ENCODE measurements around the gene CAMTA1. TPM values are rescaled to one million over a fixed set of nuclear protein-coding genes. Genes with fewer than 3 reads are reported as not detected.

CAMTA1 gene
- total RNA-seq, 1 experiment from 2014 or later = 60.0 TPM

DNA sequence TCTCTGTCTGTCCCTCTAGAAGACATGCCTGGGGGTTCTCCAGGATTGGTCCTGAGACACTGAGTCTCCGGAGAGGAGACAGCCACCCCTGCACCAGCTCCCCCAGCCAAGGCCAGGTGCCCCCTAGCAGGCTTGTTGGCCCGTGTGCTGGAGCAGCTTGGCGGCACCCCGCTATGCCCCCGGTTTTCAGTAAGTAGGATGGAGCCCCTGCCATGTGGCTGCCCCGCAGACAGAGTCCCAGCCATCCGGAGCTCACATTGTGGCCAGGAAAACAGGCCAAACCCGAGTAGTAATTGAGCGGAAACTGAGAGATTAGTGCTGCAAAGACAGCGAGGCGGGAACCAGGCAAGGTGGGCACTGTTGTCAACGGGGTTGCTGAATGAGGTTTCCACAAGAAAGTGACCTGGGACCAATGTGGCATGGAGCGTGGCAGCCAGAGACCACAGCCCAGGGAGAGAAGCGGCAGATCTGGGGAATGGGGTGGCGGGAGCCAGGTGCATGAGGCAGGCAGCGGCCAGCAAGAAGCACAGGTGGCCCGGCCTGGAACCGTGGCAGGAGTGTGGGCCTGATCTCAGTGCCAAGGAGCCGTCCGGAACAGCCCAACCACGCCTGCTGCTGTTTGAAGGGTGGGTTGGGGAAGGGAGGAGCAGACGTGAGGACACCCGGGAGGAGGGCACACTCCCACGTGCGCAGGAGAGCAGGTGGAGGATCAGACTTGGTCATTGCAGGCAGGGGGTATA, 848.4 kb downstream of the CAMTA1 start:
- Histone ChIP-seq H3K4me1 (no peaks in the 10 kb centered on the region), H3K27me3 (replicated peaks; ENCODE audit: control insufficient read depth, insufficient read depth, low read length) (peaks cover 2% of the 10 kb centered on the region; the same call in 1 of the 2 replicates), H3K36me3 (ENCODE audit: control insufficient read depth, insufficient read depth, low read length) (no peaks in the 10 kb centered on the region), H3K4me3 (ENCODE audit: low read depth, low read length) (no peak overlapping the region), H3K9me3 (no peaks in the 10 kb centered on the region)
- CTCF ChIA-PET = no interaction called here
- no TSS peak for BruUV-seq (replicated peaks)
- Mint-ChIP-seq H3K4me3 (ENCODE audit: unreplicated experiment) (no peak overlapping the region), H3K4me1 (ENCODE audit: low read depth, unreplicated experiment) (no peaks in the 10 kb centered on the region), H3K36me3 (ENCODE audit: insufficient read depth, unreplicated experiment) (no peaks in the 10 kb centered on the region), H3K9me3 (ENCODE audit: unreplicated experiment) (no peaks in the 10 kb centered on the region), H3K27ac (ENCODE audit: unreplicated experiment) (no peak overlapping the region), H3K27me3 (ENCODE audit: insufficient read depth, unreplicated experiment) (peaks cover 31% of the 10 kb centered on the region)
- TF ChIP-seq, protein P1, sequence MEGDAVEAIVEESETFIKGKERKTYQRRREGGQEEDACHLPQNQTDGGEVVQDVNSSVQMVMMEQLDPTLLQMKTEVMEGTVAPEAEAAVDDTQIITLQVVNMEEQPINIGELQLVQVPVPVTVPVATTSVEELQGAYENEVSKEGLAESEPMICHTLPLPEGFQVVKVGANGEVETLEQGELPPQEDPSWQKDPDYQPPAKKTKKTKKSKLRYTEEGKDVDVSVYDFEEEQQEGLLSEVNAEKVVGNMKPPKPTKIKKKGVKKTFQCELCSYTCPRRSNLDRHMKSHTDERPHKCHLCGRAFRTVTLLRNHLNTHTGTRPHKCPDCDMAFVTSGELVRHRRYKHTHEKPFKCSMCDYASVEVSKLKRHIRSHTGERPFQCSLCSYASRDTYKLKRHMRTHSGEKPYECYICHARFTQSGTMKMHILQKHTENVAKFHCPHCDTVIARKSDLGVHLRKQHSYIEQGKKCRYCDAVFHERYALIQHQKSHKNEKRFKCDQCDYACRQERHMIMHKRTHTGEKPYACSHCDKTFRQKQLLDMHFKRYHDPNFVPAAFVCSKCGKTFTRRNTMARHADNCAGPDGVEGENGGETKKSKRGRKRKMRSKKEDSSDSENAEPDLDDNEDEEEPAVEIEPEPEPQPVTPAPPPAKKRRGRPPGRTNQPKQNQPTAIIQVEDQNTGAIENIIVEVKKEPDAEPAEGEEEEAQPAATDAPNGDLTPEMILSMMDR (IDR thresholded peaks at IDR 0.05; ENCODE audit: insufficient read depth in 1 of 2, low read depth in 1 of 2, low read length in 1 of 2, severe bottlenecking in 1 of 2, unreplicated experiment in 1 of 2) = no peak
- intact Hi-C loops (cut with micrococcal nuclease; ENCODE audit: unreplicated experiment) = no loop called here
- no peak for DNase-seq
- POLR2A ChIA-PET = no interaction called here

DNA sequence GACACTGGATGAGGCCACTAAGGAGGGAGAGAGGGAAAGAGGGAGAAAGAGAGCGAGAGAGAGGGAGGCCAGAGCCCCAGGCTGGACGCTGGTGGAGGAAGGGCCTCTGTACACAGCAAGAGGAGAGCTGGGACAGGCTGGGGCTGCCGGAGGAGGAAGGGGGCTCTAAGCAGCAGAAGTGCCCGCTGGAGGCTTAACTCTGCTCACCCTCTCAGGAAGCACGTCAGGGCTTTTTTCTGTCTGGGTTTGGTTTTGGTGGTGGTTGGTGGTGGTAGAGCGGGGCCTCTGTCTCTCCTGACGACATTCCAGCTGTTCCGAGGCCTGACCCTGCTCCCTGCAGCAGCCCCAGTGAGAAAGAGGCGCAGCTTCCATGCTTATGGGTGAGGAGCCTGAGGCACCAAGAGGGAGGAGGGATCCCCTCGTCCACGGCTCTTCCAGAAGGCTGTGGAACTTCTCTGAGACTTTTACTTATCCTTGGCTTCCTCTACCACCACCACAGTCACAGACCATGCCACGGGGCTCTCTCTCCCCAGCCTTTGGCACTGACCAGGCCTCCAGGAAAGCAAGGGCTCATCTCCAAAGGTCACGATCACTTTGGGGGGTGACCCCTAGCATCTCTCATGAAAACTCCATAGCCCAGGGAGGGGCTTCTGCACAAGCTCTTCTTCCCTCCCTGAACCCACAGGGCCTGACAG, 849.4 kb downstream of the CAMTA1 start:
- no peak overlapping the region for H3K4me3 ChIP-seq (ENCODE audit: low read depth, low read length)

More for the DNA sequence above, 849.4 kb downstream of the CAMTA1 start:
- no TSS peak for BruUV-seq (replicated peaks)
- ChIA-PET CTCF (interaction anchor here (0.7 kb wide), 1 partner anchor 13 kb away, joined by 6 read pairs; no protein-coding TSS in a partner anchor), POLR2A (no interaction called here)
- Histone ChIP-seq H3K4me1 (no peaks in the 10 kb centered on the region), H3K36me3 (ENCODE audit: control insufficient read depth, insufficient read depth, low read length) (no peaks in the 10 kb centered on the region), H3K9me3 (no peaks in the 10 kb centered on the region), H3K27me3 (replicated peaks; ENCODE audit: control insufficient read depth, insufficient read depth, low read length) (0 out of 2 replicates have a peak, but pooled peaks cover 2% of the 10 kb centered on the region)
- Mint-ChIP-seq H3K27ac (ENCODE audit: unreplicated experiment) (no peak overlapping the region), H3K4me3 (ENCODE audit: unreplicated experiment) (no peak overlapping the region), H3K9me3 (ENCODE audit: unreplicated experiment) (no peaks in the 10 kb centered on the region), H3K27me3 (ENCODE audit: insufficient read depth, unreplicated experiment) (peaks cover 26% of the 10 kb centered on the region), H3K4me1 (ENCODE audit: low read depth, unreplicated experiment) (no peaks in the 10 kb centered on the region), H3K36me3 (ENCODE audit: insufficient read depth, unreplicated experiment) (no peaks in the 10 kb centered on the region)
- intact Hi-C loops (cut with micrococcal nuclease; ENCODE audit: unreplicated experiment) = no loop called here
- DNase-seq = no peak
- TF ChIP-seq, protein P1 (IDR thresholded peaks at IDR 0.05; ENCODE audit: insufficient read depth in 1 of 2, low read depth in 1 of 2, low read length in 1 of 2, severe bottlenecking in 1 of 2, unreplicated experiment in 1 of 2) = no peak
